HG03378 (cell line): ENCODE measurements around the gene EBI3.
"Not testable (repeated sequence)": the region's sequence is repeated elsewhere in the genome, so short reads cannot be mapped to it uniquely, and the experiment has no call there.

Source experiments
- ATAC-seq: cut with Tn5 transposase; IDR thresholded peaks from one replicate; pipeline ENCODE4 v1.9.1; 2021; ENCODE audit warnings: mild to moderate bottlenecking, moderate library complexity; ENCODE audit not compliant: unreplicated experiment

The EBI3 gene

GRCh38 chr19:4233282-4233853 lies 4.0 kb downstream of the EBI3 start:
- no peak for ATAC-seq

- no peak for ATAC-seq
Observed at GRCh38 chr19:4234142-4234861, 5.0 kb downstream of the EBI3 start.

- ATAC-seq, result no peak
Observed at GRCh38 chr19:4234862-4235201, 5.5 kb downstream of the EBI3 start.

GRCh38 chr19:4237510-4237909 lies 8.2 kb downstream of the EBI3 start:
- ATAC-seq, result not testable (repeated sequence)

GRCh38 chr19:4238831-4239230 lies 9.5 kb downstream of the EBI3 start:
- no peak for ATAC-seq

- no peak for ATAC-seq
Observed at GRCh38 chr19:4241824-4242430, 12.6 kb downstream of the EBI3 start.

- not testable (repeated sequence) for ATAC-seq
Observed at GRCh38 chr19:4245938-4246337, 16.6 kb downstream of the EBI3 start.

- peak; percentile 75 for ATAC-seq
Observed at GRCh38 chr19:4246767-4247593, 17.7 kb downstream of the EBI3 start, which contains the start of gene YJU2. Gene YJU2 (plus strand): TSS chr19:4247080. CDS start chr19:4247147, 67 bp downstream.

- no peak for ATAC-seq
Observed at GRCh38 chr19:4256563-4256962, 27.2 kb downstream of the EBI3 start.

GRCh38 chr19:4257025-4257424 lies 27.7 kb downstream of the EBI3 start:
- ATAC-seq, result no peak

- ATAC-seq, result no peak
Observed at GRCh38 chr19:4258181-4258580, 28.9 kb downstream of the EBI3 start.

GRCh38 chr19:4260613-4261191 lies 31.4 kb downstream of the EBI3 start:
- no peak for ATAC-seq

- no peak for ATAC-seq
Observed at GRCh38 chr19:4264812-4265211, 35.5 kb downstream of the EBI3 start.

GRCh38 chr19:4266253-4267000 lies 37.1 kb downstream of the EBI3 start:
- ATAC-seq, result no peak

GRCh38 chr19:4267101-4267900 lies 38.0 kb downstream of the EBI3 start:
- no peak for ATAC-seq

GRCh38 chr19:4267901-4268815 lies 38.8 kb downstream of the EBI3 start:
- ATAC-seq, result no peak

- no peak for ATAC-seq
Observed at GRCh38 chr19:4268816-4269430, 39.6 kb downstream of the EBI3 start.

GRCh38 chr19:4272894-4273293 lies 43.6 kb downstream of the EBI3 start:
- ATAC-seq, result no peak
